Duodenal mucosa (tissue), 2 donors: Measurements from ENCODE around the gene ALK.

Experiments
- H3K27ac ChIP-seq: one replicate; pipeline ENCODE4 v1.7.0; 2013; ENCODE audit warnings: low read depth, low read length
- H3K27me3 ChIP-seq, 2 donors: one replicate each; pipeline ENCODE4 v1.7.0; 2013; ENCODE audit warnings: low read length in 2 of 2, control low read depth in 1 of 2; ENCODE audit not compliant: insufficient read depth in 2 of 2, control insufficient read depth in 1 of 2
- H3K36me3 ChIP-seq, 2 donors: one replicate each; pipeline ENCODE4 v1.7.0; 2013; ENCODE audit warnings: low read length in 2 of 2, control low read depth in 1 of 2; ENCODE audit not compliant: insufficient read depth in 2 of 2, control insufficient read depth in 1 of 2
- H3K4me1 ChIP-seq, 2 donors: one replicate each; pipeline ENCODE4 v1.7.0; 2013; ENCODE audit warnings: low read length in 2 of 2, control low read depth in 1 of 2; ENCODE audit not compliant: insufficient read depth in 2 of 2, control insufficient read depth in 1 of 2
- H3K4me3 ChIP-seq, 2 donors: one replicate each; pipeline ENCODE4 v1.7.0; 2013; ENCODE audit warnings: low read length in 2 of 2, low read depth in 1 of 2
- H3K9ac ChIP-seq, 2 donors: one replicate each; pipeline ENCODE4 v1.7.0; 2013; ENCODE audit warnings: low read length in 2 of 2, low read depth in 1 of 2
- H3K9me3 ChIP-seq, 2 donors: one replicate each; pipeline ENCODE4 v1.7.0; 2013; ENCODE audit warnings: low read length in 2 of 2, control low read depth in 1 of 2; ENCODE audit not compliant: control insufficient read depth in 1 of 2

Gene ALK

GRCh38 chr2:29629495-29629894, 291.9 kb downstream of the ALK start:
- H3K36me3 ChIP-seq: no peaks in the 10 kb centered on the region
- no peak overlapping the region for H3K4me3 ChIP-seq
- H3K9ac ChIP-seq: no peak overlapping the region
- no peaks in the 10 kb centered on the region for H3K4me1 ChIP-seq
- no peaks in the 10 kb centered on the region for H3K9me3 ChIP-seq
- H3K27me3 ChIP-seq: peaks cover 0 to 4% of the 10 kb centered on the region in 2 donors
- no peak overlapping the region for H3K27ac ChIP-seq

DNA sequence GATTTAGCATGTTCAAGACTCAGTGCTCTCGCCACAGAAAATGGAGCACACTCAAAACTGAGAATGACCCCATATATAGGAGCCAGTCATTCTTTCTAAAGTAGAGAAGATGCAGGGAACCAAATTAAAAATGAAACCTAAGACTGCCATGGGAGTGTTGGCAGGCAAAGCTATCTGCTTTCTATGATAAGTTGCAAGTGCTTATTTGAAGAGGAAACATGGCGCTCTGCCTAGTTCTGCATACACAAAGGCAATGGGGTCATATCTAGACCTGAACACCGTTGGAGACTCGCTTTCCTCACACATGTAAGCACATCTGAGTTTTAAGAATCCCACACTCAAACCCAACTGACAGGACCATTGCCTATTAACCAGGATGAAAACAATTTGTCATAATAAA, 292.5 kb downstream of the ALK start:
- Histone ChIP-seq H3K4me3 (no peak overlapping the region), H3K27me3 (peaks cover 0 to 4% of the 10 kb centered on the region in 2 donors), H3K4me1 (no peaks in the 10 kb centered on the region), H3K27ac (no peak overlapping the region), H3K36me3 (no peaks in the 10 kb centered on the region), H3K9me3 (no peaks in the 10 kb centered on the region), H3K9ac (no peak overlapping the region)

DNA sequence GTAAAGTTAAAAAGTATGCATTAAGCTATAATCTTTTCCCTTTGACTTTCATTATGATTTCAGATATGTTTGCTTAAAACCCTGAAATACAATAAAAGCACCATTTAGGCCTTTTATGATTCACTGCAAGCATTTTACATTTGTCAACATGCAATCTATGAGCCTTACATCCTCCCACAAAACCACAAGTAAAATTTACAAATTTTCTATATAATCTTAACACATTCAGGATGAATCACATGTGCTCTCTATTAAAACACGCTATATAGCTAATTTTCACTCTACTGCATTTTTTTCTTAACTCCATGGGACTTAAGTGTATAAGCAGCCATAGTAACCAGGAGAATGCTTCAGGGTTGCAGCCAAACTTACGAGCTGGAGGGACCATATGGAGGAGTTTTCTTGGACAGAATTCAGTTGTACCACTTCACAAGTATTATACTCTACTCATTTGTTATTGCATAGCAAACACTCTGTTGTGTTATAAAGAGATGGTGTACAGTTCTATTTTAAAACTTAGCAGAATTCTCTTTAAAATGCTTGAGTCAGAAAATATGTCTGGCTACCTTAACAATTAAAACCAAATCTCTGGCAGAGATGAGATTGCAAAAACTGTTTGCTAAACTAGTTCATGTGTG, 293.2 kb downstream of the ALK start:
- no peak overlapping the region for H3K9ac ChIP-seq
- no peaks in the 10 kb centered on the region for H3K4me1 ChIP-seq
- H3K27me3 ChIP-seq: peaks cover 0 to 4% of the 10 kb centered on the region in 2 donors
- no peaks in the 10 kb centered on the region for H3K36me3 ChIP-seq
- H3K4me3 ChIP-seq: no peak overlapping the region
- no peak overlapping the region for H3K27ac ChIP-seq
- no peaks in the 10 kb centered on the region for H3K9me3 ChIP-seq

GRCh38 chr2:29627279-29627711, 294.1 kb downstream of the ALK start:
- Histone ChIP-seq H3K4me1 (no peaks in the 10 kb centered on the region), H3K4me3 (no peak overlapping the region), H3K36me3 (no peaks in the 10 kb centered on the region), H3K27ac (no peak overlapping the region), H3K9me3 (no peaks in the 10 kb centered on the region), H3K9ac (no peak overlapping the region), H3K27me3 (peaks cover 0 to 4% of the 10 kb centered on the region in 2 donors)

GRCh38 chr2:29620890-29621289, 300.5 kb downstream of the ALK start:
- Histone ChIP-seq H3K4me1 (peaks cover 0 to 8% of the 10 kb centered on the region in 2 donors), H3K27me3 (no peaks in the 10 kb centered on the region), H3K36me3 (no peaks in the 10 kb centered on the region)

GRCh38 chr2:29619689-29620088, 301.7 kb downstream of the ALK start:
- Histone ChIP-seq H3K9ac (no peak overlapping the region), H3K27ac (no peak overlapping the region), H3K36me3 (no peaks in the 10 kb centered on the region), H3K4me1 (peaks cover 0 to 8% of the 10 kb centered on the region in 2 donors), H3K27me3 (no peaks in the 10 kb centered on the region), H3K4me3 (no peak overlapping the region), H3K9me3 (no peaks in the 10 kb centered on the region)

More at GRCh38 chr2:29620890-29621289, 300.5 kb downstream of the ALK start:
- Histone ChIP-seq H3K9ac (no peak overlapping the region), H3K9me3 (no peaks in the 10 kb centered on the region), H3K4me3 (no peak overlapping the region), H3K27ac (no peak overlapping the region)

GRCh38 chr2:29618024-29618423, 303.4 kb downstream of the ALK start:
- no peaks in the 10 kb centered on the region for H3K36me3 ChIP-seq
- no peaks in the 10 kb centered on the region for H3K27me3 ChIP-seq
- H3K4me1 ChIP-seq: peaks cover 0 to 8% of the 10 kb centered on the region in 2 donors
- H3K9me3 ChIP-seq: no peaks in the 10 kb centered on the region
- H3K4me3 ChIP-seq: no peak overlapping the region
- no peak overlapping the region for H3K9ac ChIP-seq
- no peak overlapping the region for H3K27ac ChIP-seq

DNA sequence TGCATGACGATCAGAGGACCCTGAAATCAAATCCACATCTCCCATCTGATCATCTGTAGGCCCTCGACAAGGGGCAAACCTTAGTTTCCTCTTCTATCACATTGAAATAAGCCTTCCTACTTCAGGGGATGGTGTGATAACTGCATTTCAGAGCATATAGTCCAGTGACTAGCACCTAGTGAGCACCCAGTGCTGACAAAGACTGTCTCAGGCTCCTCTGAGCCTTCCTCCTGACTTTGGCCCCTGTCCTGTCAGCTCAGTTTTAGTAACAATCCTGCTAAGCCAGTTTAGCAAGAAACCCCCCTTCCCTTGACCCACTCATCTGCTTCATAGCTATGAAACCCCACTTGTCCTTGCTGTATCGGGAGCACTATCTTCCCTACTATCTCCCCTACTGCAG, 304.0 kb downstream of the ALK start:
- Histone ChIP-seq H3K9me3 (no peaks in the 10 kb centered on the region), H3K4me3 (no peak overlapping the region), H3K4me1 (peaks cover 0 to 8% of the 10 kb centered on the region in 2 donors), H3K36me3 (no peaks in the 10 kb centered on the region), H3K9ac (no peak overlapping the region), H3K27me3 (no peaks in the 10 kb centered on the region), H3K27ac (no peak overlapping the region)

- Histone ChIP-seq H3K27me3 (no peaks in the 10 kb centered on the region), H3K9me3 (no peaks in the 10 kb centered on the region), H3K9ac (no peak overlapping the region), H3K4me3 (no peak overlapping the region), H3K4me1 (peaks cover 0 to 8% of the 10 kb centered on the region in 2 donors), H3K27ac (no peak overlapping the region), H3K36me3 (no peaks in the 10 kb centered on the region)
Observed at GRCh38 chr2:29616569-29616968, 304.8 kb downstream of the ALK start.

- Histone ChIP-seq H3K36me3 (no peaks in the 10 kb centered on the region), H3K27ac (no peak overlapping the region), H3K27me3 (no peaks in the 10 kb centered on the region), H3K9ac (no peak overlapping the region), H3K4me1 (peaks cover 0 to 8% of the 10 kb centered on the region in 2 donors), H3K4me3 (no peak overlapping the region), H3K9me3 (no peaks in the 10 kb centered on the region)
Observed at GRCh38 chr2:29615841-29616240, 305.5 kb downstream of the ALK start.
